ENCODE results near the gene SMIM10L1. TPM values are rescaled to one million over a fixed set of nuclear protein-coding genes. Genes with fewer than 3 reads are reported as not detected.

Gene SMIM10L1
- total RNA-seq: 13.6 TPM
- long read RNA-seq, full-length matches to known transcripts: 97 of 97 reads
- long read RNA-seq, partial matches to known transcripts: 0 of 97 reads
- long read RNA-seq, other reads (novel, unspliced or antisense): 0 of 97 reads

- DNase-seq (peak; percentile 96), ATAC-seq (ENCODE audit: poor library complexity) (peak; percentile 100)
- intact Hi-C loops (cut with DNase I): no loop called here
These were observed at the start of gene SMIM10L1 for GRCh38 chr12:11171145-11171968. Gene SMIM10L1 (plus strand): TSS chr12:11171194. CDS start chr12:11171357, 163 bp downstream.

GRCh38 chr12:11130382-11130781, 40.6 kb upstream of the SMIM10L1 start:
- intact Hi-C loops (cut with DNase I): no loop called here
- no peak for DNase-seq
- ATAC-seq (ENCODE audit: poor library complexity): peak; percentile 53

- intact Hi-C loops (cut with DNase I): no loop called here
- peak; percentile 18 for ATAC-seq (ENCODE audit: poor library complexity)
- no peak for DNase-seq
These were observed 40.0 kb upstream of the SMIM10L1 start for GRCh38 chr12:11130999-11131398.

GRCh38 chr12:11133162-11133561, 37.8 kb upstream of the SMIM10L1 start:
- no peak for ATAC-seq (ENCODE audit: poor library complexity)
- DNase-seq: no peak
- intact Hi-C loops (cut with DNase I): no loop called here

GRCh38 chr12:11133816-11134215, 37.2 kb upstream of the SMIM10L1 start:
- intact Hi-C loops (cut with DNase I): no loop called here
- ATAC-seq (ENCODE audit: poor library complexity) (no peak), DNase-seq (no peak)

- intact Hi-C loops (cut with DNase I): no loop called here
- DNase-seq (no peak), ATAC-seq (ENCODE audit: poor library complexity) (no peak)
These were observed 36.7 kb upstream of the SMIM10L1 start, which contains the start of gene TAS2R30 for GRCh38 chr12:11134305-11134704. Gene TAS2R30 (minus strand): TSS chr12:11134644. CDS start chr12:11134244, 400 bp downstream.

- intact Hi-C loops (cut with DNase I): no loop called here
- ATAC-seq (ENCODE audit: poor library complexity) (no peak), DNase-seq (no peak)
These were observed 34.9 kb upstream of the SMIM10L1 start for GRCh38 chr12:11136075-11136474.

GRCh38 chr12:11143352-11143751, 27.6 kb upstream of the SMIM10L1 start:
- intact Hi-C loops (cut with DNase I): no loop called here
- ATAC-seq (ENCODE audit: poor library complexity) (no peak), DNase-seq (no peak)

- DNase-seq: no peak
- intact Hi-C loops (cut with DNase I): no loop called here
- ATAC-seq (ENCODE audit: poor library complexity): no peak
These were observed 26.7 kb upstream of the SMIM10L1 start for GRCh38 chr12:11144297-11144696.

GRCh38 chr12:11147420-11147819, 23.6 kb upstream of the SMIM10L1 start:
- no peak for ATAC-seq (ENCODE audit: poor library complexity)

GRCh38 chr12:11150832-11151231, 20.2 kb upstream of the SMIM10L1 start:
- intact Hi-C loops (cut with DNase I): no loop called here
- no peak for ATAC-seq (ENCODE audit: poor library complexity)
- DNase-seq: no peak

More at GRCh38 chr12:11147420-11147819, 23.6 kb upstream of the SMIM10L1 start:
- no peak for DNase-seq
- intact Hi-C loops (cut with DNase I): no loop called here

- intact Hi-C loops (cut with DNase I): no loop called here
- DNase-seq (no peak), ATAC-seq (ENCODE audit: poor library complexity) (no peak)
These were observed 18.3 kb upstream of the SMIM10L1 start for GRCh38 chr12:11152725-11153124.

GRCh38 chr12:11154400-11154925, 16.5 kb upstream of the SMIM10L1 start:
- no peak for ATAC-seq (ENCODE audit: poor library complexity)
- intact Hi-C loops (cut with DNase I): no loop called here
- no peak for DNase-seq

GRCh38 chr12:11158885-11159444, 12.0 kb upstream of the SMIM10L1 start:
- intact Hi-C loops (cut with DNase I): no loop called here
- ATAC-seq (ENCODE audit: poor library complexity) (peak; percentile 53), DNase-seq (no peak)

GRCh38 chr12:11162502-11162901, 8.5 kb upstream of the SMIM10L1 start:
- intact Hi-C loops (cut with DNase I): no loop called here
- no peak for DNase-seq
- ATAC-seq (ENCODE audit: poor library complexity): no peak

- ATAC-seq (ENCODE audit: poor library complexity): no peak
- intact Hi-C loops (cut with DNase I): no loop called here
- no peak for DNase-seq
These were observed 6.6 kb upstream of the SMIM10L1 start for GRCh38 chr12:11164384-11164783.

GRCh38 chr12:11166300-11166699, 4.7 kb upstream of the SMIM10L1 start:
- ATAC-seq (ENCODE audit: poor library complexity) (no peak), DNase-seq (no peak)
- intact Hi-C loops (cut with DNase I): no loop called here

GRCh38 chr12:11170810-11171144, 217 bp upstream of the SMIM10L1 start:
- DNase-seq: no peak
- no peak for ATAC-seq (ENCODE audit: poor library complexity)
- intact Hi-C loops (cut with DNase I): no loop called here

- intact Hi-C loops (cut with DNase I): no loop called here
- no peak for ATAC-seq (ENCODE audit: poor library complexity)
- no peak for DNase-seq
These were observed 1.1 kb downstream of the SMIM10L1 start for GRCh38 chr12:11171969-11172675.
